B cell (primary cell): ENCODE results near the gene LONRF2.

Experiments used
- CTCF ChIP-seq: fragments of 200-600 bp; IDR thresholded peaks from one replicate; pipeline ENCODE4 v1.8.0; 2022; ENCODE audit warnings: antibody characterized with exemption, mild to moderate bottlenecking
- EZH2 ChIP-seq: IDR thresholded peaks from 2 replicates; pipeline ENCODE4 v1.6.1; 2012; ENCODE audit warnings: borderline replicate concordance, low read depth, mild to moderate bottlenecking, moderate library complexity, low read length; ENCODE audit not compliant: insufficient read depth, poor library complexity, severe bottlenecking

GRCh38 chr2:100281521-100282438 is 40.5 kb downstream of the LONRF2 start:
- TF ChIP-seq CTCF, result no peak
- no peak for TF ChIP-seq EZH2
